ENCODE measurements around the gene FEZF2.

The FEZF2 gene

GRCh38 chr3:62332017-62332416 is 41.3 kb downstream of the FEZF2 start:
- no peak for TF ChIP-seq GATA3 (IDR thresholded peaks at IDR 0.05; ENCODE audit: low read depth, low read length)
- TF ChIP-seq GATA2 (IDR thresholded peaks at IDR 0.05; ENCODE audit: low read depth, low read length) = no peak

GRCh38 chr3:62329971-62330370 is 43.4 kb downstream of the FEZF2 start:
- no peak for TF ChIP-seq GATA2 (IDR thresholded peaks at IDR 0.05; ENCODE audit: low read depth, low read length)

- no peak for TF ChIP-seq GATA2 (IDR thresholded peaks at IDR 0.05; ENCODE audit: low read depth, low read length)
- no peak for TF ChIP-seq GATA3 (IDR thresholded peaks at IDR 0.05; ENCODE audit: low read depth, low read length)
These were observed 47.5 kb downstream of the FEZF2 start for GRCh38 chr3:62325896-62326295.

GRCh38 chr3:62323241-62323640 is 50.1 kb downstream of the FEZF2 start:
- TF ChIP-seq GATA3 (IDR thresholded peaks at IDR 0.05; ENCODE audit: low read depth, low read length) = no peak
- TF ChIP-seq GATA2 (IDR thresholded peaks at IDR 0.05; ENCODE audit: low read depth, low read length) = no peak

Measured in SH-SY5Y (cell line).